T-helper 22 cell (primary cell): ENCODE data around the gene ITPR2.

Source experiments
- DNase-seq: peaks from one replicate; pipeline ENCODE4 v3.0.0-alpha.2; 2020; ENCODE audit warnings: low read depth

Gene ITPR2

DNA sequence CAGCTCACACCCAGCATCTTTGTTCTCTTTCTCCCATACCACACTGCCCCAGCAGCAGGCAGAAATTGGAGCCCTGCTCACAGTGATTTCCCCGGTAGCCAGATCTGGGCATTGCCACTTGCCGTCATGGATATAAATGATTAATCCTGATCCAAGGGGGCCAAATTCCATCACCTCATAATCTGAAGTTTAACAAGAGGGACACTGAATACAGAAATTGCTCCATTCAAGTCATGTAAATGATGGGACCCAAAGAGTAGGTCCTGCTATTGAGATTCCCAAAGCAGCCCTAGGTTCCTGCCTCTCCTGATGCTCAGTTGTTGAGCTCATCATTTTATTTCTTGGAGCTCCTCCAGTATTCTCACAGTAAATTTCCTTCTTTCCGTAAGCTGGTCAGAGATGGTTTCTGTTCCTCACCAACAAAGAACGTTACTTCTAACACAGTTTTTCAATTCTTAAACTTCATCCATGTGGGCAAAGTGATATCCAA is 11.7 kb downstream of the ITPR2 start:
- no peak for DNase-seq

DNA sequence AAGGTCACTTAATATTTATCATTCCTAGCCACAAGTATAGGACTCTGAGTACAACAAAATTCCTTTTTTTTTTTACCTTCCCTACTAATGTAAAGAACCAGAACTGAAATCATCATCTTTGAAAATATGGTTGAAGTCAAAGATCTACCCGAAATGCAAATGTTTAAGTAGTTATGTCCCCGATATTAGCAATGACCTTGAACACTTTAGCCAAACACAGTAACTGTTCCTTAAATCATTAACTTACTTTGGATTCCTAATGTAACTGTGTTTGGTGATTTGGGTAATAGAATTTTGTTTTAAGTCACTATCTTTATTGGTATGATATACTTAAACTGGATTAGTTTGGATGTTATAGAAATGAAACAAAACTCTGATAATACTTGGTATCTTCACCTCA is 14.4 kb downstream of the ITPR2 start:
- no peak for DNase-seq

DNA sequence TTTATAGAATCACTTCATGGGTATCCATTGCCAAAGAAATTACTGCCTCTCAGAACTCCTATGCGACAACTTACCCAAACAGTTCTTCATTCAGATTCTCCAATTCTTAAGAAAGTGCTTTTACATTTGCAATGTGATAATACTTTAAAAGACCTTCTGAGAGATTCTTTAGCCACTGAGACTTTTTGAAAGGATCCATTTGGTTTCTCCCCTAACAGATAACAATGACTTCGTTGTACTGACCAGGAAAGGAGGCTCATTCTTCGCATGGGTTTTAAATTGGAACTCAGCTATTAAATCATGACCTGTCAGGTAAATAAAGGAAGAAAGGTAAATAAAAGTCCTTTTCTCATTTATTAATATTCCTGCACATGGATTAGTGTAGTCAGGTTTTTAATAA is 14.8 kb downstream of the ITPR2 start:
- DNase-seq, result no peak

DNA sequence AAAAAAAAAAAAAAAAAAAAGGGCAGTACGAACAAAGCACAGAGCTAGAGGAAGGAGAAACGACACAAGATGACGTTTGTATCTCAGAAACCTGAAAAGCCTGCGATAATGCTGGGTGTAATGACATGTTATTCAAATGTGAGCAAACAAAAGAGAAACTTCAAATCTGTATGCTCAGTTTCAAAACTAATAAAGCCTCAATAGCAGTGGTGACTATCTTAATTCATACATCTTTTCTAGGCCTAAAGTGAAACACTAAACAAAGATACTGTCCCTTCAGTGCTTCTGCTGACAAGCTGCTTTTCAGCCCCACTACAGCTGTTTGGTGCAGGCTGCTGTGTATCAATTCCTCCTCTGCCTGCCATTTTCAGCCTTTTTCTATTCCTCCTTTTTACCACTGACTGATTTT is 15.8 kb downstream of the ITPR2 start:
- no peak for DNase-seq

DNA sequence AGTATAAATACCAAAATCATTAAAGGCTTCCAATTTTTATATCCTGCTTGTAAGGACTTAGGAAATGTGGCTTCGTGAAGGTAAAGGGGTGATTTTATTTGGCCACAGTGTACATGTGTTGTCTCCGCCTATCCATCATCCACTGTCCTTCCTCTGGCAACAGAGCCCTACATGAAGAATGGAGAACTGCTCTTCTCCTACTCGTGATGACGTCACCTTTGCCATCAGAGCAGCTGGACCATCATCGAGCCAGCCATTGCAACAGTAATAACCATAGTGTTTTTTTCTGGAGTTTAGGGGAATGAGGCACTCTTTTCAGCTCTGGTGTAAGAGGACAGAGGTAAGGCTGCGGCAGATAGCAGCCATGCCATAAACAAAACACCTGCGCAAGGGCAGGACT is 19.2 kb downstream of the ITPR2 start:
- no peak for DNase-seq

DNA sequence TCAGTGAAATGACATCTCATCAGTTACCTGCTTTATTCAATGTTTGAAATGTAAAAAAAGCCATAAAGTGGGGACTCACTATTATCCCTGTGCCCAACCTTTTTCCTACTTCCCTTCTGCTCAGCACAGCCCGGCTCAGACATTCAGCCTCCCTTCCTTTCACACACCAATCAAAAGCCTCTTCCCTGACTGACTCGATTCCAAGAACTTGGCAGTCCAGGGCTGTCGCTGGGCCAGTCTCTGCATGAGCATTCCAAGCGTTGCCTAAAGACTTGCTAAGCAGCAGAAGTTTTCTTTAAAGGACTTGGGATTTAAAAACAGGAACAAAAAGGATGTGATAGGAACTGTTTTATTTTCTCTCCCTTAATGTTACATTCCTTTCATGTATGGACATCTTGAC is 22.7 kb downstream of the ITPR2 start:
- DNase-seq, result no peak

DNA sequence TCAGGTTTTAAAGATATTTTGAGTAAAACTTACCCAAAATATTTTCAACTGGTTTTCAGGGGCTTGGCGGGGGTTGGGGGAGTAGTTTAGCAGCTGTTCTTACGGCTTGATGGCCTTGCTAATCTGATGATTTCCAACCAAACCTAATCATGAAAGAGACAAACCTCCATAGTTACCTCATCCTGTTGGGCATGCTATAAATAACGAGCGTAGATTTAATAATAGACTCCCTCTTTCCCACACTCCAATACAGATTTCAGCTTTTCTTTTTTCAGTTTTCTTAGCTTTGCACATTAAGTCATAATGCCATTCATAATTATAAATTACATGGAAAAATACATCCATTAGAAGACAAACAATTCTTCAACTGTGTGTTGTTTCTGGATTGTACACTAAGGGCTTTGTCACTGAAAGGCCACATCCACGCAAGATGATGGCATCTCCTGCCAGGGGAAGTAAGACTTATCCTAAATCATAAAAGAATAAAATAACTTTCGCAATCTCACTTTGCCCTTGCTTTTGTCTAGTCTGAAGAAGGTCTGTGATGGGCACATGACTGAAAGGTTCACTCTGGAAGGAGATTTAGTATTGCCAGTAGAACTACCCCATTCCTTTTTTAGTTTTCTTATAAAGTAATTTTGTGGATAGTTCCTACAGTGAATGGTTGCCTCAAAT is 23.2 kb downstream of the ITPR2 start:
- DNase-seq, result no peak

DNA sequence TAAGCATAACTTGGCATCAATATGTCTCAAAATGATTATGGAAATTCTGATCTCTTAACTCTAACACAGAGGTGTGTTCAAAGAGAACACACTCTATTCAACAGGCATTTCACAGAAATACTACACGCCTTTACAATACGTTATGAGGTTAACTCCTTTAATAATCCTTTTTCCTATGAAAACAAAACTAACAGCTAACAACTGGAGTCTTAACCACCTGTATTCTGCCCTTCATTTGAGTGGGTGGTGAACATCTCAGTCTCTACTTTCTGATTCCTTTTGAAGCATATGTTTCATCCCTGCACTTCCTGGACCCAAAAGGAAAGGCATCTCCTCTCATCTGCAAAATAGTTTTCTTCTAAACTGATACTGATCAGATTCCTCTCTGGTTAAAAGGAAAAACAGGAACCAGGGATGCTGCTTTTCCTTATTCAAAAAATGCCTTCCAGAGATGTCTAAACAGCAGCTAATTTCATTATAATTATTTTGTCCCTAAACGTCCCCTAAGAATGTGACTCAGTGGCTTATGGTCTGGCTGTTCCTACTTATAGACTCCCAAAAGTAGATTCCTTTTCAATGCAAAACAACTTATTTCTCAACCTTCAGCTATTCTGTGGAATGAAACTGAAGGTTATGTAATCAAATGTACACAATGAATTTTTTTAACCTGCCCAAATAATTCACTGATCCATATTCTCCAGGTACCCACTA is 24.1 kb downstream of the ITPR2 start:
- DNase-seq, result no peak

DNA sequence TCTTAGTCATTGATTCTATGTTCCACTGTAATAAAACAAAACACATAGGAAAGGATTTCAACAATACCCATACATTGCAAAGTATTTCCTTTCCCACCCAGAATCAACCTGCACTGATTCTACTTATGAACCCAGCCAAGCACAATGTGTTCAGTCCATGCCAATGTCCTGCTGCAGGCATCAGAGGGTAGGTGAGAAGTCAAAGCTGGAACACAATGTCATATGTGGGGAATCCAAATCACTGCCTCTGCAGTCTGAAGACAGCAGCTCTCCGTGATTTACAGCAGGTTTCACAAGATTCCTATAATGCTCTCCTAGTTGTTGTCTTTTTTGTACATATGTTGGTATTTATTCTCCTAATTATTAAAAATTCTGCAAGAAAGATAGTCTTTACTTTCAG is 25.7 kb downstream of the ITPR2 start:
- no peak for DNase-seq

DNA sequence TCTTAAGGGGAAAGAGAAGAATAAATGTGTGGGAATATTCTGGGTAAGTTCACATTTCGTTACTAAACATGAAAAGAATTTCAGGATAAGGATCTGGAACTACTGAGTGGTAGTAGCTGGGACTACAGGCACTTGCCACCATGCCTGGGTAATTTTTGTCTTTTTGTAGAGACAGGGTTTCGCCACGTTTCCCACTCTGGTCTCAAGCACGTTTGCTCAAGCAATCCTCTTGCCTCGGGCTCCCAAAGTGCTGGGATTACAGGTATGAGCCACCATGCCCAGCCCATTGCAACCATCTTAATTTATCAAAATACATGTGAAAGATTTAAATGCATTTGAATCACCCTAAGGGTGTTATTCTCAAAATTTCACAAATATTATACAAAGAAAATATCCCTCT is 26.4 kb downstream of the ITPR2 start:
- DNase-seq, result no peak

DNA sequence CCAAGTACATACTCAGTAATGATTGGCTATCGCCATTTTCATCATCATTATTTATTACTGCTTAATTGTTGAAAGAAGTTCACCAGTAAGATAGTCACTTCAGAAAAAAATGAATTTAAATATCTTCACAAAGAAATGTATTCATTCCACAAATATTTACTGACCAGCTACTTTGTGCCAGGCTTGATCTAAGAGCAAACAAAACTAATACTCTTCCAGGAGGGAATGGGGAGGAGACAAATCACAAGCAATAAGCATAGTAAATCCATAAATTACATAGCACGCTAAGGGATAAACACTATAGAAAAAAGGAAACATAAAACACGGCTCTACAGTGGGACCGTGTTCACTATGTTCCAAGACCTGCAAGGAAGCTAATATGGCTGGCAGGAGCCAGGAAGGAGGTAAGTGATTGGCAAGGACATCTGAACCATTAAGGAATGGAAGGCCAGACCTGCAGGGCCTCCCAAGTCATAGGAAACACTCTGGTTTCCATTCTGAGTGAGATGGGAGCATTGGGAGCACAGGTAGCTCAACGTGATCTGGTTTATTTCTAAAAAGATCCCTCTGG is 27.5 kb downstream of the ITPR2 start:
- DNase-seq, result no peak

DNA sequence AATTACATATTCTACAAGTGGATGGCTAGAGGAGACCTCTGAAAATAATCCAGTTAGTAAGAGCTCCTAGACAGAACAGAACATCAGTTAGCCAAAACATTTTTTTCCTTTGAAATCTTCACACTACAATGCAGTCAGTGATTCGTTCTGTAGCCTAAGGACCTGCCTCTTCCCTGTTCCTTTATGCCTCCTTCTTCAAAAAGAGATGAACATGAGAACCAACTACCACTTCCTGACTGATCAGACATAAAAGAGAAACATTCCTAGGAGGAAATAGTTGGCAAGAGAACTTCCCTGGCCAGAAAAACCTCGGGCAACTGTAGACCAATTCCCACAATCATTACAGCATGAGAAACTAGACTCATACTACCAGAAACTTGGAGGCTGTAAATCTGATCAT is 29.4 kb downstream of the ITPR2 start:
- DNase-seq, result no peak

DNA sequence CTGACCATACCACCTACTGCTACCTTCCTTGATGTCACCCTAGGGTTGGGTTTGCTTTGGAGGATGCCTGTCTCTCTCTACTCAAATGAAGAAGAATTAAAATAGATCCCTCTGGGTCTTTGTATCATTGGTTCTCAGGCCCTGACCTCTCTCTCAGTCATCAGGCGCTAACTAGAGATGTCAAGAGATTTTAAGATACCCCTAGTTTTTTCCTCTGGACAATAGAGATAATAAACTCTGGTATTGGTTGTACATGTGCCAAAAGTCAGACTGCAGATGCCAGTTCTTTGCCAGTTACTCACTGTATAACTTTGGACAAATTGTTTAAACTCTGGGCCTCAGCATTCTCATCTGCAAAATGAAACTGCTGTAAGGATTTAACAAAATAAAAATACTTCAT is 31.5 kb downstream of the ITPR2 start:
- DNase-seq, result no peak

DNA sequence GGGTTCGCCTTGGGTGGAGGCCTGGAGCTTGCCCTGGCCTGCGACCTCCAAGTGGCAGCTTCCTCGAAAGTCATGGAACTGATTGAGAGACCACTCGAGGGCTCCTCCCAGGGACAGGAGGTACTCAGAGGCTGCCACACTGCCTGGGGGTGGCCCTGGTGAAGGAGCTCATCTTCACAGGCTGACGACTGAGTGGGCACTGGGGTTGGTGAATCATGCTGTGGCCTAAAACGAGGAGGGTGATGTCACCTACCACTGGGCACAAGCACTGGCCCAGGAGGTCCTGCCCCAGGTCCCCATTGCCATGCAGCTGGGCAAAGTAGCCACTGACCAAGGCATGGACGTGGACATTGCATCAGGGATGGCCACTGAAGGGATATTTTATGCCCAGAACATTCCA is 32.1 kb downstream of the ITPR2 start:
- DNase-seq, result no peak

DNA sequence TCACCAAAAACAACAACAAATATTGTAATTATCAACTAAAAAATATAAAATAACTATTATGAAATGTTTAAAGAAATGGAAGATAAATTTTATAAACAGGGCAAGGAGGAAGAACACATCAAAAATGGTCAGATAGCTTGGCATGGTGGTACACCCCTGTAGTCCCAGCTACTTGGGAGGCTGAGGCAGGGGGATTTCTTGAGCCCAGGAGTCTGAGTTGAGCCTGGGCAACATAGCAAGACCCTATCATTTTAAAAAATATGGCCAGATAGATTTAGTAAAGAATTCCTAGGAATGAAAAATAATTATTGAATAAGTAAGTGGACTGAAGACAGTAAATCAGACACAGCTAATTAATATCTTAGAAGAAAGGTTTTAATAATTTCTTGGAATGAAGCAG is 32.6 kb downstream of the ITPR2 start:
- no peak for DNase-seq

DNA sequence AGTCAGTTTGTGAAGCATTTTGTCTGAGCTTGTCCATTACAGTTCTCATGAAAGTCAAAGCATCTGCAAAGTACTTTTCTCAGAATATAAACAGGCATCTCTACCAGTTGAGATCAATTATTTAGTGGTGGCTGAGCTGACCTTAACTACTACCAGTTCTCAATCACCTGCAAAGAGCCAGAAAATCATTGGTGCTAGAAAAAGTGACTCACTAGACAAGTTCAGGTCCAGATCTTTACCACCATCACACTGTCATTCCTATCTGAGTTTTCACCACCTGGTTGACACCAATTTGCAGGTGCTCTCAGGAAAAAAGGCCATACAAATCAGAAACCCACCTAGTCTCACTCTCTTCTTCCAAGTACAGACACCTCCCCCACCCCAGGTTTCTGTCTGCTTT is 33.3 kb downstream of the ITPR2 start:
- no peak for DNase-seq

DNA sequence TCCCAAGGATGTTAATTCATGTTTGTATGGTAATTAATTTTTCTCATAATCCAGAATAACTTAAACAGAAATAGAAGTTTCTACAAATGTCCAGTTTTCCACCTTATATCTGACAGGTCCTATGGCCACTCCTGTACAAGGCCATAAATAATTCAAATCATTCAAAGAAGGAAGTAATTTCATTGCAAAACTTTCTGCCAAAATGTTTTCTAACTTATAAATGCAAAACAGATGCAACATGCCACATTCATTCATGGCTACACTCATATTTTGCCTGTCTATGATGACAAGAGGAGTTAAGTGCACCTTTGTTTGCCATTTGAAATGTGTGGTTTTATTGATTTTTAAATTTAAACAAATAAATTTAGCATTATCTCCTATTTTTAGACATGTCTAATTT is 34.4 kb downstream of the ITPR2 start:
- DNase-seq, result no peak

DNA sequence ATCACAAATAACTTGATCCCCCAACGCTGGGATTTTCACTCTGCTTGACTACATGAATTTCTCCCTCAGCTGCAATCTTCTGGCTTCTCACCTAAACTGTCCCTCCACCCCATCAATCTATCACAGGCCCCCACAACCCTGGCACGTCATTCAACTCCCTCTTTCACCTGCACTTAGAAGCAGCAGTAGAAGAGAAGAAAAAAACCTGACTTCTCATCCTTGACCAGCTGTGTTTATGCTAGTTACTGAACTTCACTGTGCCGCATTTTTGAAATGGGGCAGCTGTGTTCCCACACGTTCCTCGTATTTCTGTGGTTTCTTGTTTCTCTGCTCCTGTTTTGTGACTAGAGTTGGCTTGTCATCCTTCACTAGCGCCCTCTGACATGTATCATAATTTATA is 35.0 kb downstream of the ITPR2 start:
- no peak for DNase-seq

DNA sequence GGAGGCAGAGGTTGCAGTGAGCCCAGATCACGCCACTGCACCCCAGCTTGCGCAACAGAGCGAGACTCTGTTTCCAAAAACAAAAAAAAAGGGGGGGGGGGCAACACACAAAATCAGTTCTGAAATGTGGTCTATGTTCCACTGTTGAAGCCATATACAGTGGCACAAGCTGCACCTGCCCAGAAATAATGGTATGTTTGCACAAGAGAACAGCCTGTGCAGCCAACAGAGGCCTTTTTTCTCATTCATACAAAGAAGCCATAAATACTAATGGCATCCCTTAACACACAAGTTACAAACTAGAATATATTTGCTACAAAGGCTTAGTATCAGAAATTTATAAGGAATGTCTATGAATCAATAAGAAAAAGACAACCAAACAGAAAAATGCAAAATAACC is 37.1 kb downstream of the ITPR2 start:
- no peak for DNase-seq

DNA sequence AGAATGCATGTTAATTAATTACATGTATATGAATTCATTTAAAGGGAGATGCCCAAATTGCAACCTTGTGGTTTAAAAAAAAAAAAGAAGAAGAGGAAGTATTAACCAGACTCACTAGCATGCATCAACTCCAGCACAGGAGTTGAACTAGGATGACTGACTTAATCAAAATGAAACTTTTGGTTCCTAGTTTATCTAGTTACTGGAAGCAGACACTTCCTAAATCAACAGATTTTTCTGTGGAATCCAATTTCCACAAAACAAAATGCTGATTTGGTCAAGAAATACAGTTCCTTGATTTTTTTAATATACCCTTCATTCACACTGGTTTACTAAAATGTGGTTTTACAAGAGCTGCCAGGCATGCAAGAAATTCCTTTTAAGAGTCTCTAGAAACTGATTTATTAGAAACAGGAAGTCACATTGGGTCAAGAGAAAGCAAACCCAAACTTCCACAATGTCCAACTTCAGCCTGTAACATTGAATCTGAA is 41.6 kb downstream of the ITPR2 start:
- DNase-seq, result no peak

DNA sequence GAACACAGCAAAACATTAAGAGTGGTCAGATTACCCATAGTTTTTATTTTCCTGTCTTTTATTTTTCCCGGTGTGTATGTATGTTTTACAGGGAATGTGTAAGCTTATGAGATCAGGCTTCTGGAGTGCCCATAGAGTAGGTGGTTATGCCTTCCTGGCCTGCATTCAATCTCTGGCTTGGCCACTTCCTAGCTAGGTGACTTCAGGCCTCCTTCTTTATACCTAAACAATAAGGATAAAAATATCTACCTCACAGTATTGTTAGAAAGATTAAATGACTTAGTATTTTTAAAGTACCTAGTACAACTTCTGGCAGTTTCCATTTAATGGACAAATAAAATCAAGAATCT is 42.4 kb downstream of the ITPR2 start:
- DNase-seq, result no peak

DNA sequence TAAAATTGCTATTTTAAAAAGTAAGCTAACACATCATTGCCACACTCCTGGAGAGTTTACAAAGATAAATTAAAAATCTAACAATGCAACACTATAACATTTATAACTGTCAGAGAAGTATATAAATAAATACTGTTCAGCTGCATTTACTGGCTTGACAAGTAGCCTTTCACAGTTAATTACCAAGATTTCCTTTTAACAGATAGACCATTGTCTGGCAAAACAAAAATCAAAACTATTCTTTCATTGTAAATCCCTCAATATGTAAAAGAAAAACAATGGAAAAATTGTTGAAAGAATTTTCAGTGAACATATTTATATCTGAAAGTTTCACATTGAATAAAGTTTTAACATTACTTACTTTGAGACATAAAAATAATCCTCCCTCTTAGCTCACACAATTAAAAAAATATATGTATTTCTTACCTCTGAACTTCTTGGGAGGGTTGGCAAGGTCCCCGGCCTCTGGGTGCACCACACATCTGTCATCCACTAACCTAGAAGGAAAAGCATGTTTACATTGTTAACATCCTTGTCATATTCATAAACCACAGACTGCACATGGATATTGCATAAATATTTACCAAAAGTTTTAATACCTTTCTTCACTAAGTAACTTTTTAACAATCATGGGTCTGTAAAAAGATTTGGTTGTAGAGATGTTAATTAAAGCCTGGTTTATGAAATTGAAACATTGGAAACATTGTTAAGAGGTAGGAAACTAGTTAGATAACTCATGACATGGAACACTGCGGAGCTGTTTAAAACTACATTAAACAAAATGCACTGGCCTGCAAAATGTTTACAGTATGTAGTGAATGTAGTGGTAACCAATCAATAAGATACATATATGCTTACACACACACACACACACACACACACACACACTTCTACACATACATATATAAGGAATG is 43.0 kb downstream of the ITPR2 start:
- no peak for DNase-seq
